GM21619 (cell line): ENCODE results near the gene SP7.
"Not testable (repeated sequence)": the region's sequence is repeated elsewhere in the genome, so short reads cannot be mapped to it uniquely, and the experiment has no call there.

ENCODE experiments used
- ATAC-seq: cut with Tn5 transposase; IDR thresholded peaks from one replicate; pipeline ENCODE4 v1.9.1; 2021; ENCODE audit not compliant: unreplicated experiment

SP7 gene

GRCh38 chr12:53324113-53324778 is 11.9 kb downstream of the SP7 start:
- ATAC-seq = no peak

- no peak for ATAC-seq
These were observed 15.6 kb downstream of the SP7 start for GRCh38 chr12:53320352-53321195.

- no peak for ATAC-seq
These were observed 22.2 kb downstream of the SP7 start for GRCh38 chr12:53313996-53314395.

DNA sequence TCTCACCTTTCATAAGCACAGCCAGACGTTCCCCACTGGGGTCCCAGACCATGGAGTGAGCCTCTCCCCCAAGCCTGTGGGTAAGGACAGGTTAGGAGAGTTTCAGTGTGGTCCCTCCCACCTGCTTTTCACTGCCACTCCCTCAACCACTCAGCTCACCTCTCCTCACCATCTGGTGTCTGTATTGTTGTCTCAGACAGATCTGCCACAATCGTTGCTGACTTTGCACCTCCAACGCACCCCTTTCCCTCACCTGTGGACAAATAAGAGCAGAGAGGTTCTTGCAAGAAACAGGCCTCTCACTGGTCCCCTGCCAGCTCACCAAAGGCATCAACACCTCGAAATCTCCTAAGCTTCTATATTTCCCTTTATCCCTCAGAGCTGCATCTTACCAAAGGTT is 27.9 kb downstream of the SP7 start:
- no peak for ATAC-seq

DNA sequence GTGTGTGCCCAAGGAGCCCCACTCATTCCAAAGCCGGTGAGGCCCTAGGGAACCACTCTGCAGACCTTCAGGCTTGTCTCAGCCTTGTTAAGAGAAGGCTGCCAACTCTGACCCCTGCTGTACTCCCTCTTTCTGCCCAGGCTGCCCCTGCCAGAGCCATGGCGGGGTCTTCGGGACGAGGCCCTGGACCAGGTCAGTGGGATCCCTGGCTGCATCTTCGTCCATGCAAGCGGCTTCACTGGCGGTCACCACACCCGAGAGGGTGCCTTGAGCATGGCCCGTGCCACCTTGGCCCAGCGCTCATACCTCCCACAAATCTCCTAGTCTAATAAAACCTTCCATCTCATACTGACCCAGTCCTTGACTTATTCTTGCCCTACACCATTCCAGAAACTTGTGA is 29.3 kb downstream of the SP7 start:
- no peak for ATAC-seq

DNA sequence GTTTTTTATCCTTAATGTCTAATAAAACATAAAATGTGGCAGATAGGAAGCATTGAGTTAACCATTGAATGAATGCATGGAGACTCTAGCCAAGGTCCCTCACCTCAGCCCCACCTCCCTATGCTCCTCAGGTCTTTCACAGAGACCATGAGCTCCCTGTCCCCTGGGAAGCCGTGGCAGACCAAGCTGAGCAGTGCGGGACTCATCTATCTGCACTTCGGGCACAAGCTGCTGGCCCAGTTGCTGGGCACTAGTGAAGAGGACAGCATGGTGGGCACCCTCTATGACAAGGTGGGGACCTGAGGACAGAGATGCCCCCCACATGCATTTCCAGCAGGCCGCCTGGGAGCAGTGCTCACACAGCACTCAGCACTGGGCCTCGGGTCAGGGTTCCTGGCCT is 33.3 kb downstream of the SP7 start:
- no peak for ATAC-seq

DNA sequence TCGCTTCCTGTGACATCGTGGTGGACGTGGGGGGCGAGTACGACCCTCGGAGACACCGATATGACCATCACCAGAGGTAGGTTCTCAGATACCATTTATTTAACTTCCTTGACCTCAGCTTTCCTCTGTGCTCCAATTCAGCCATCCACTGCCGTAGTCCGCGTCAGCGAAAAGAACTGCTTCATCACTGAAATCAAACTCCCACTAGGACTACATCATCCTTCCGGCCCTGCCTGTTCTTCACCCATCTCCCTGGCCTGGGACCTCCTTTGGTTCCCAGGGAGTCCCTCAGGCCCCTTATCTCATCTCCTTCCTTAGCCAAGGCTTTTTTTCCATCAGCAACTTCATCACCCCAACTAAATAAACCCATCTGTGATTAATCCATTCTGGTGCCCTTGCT is 36.0 kb downstream of the SP7 start:
- no peak for ATAC-seq

- ATAC-seq = peak; percentile 61
These were observed 36.5 kb downstream of the SP7 start, which contains the start of gene MYG1 for GRCh38 chr12:53299454-53300180. Gene MYG1 (plus strand): TSS chr12:53299695. CDS start chr12:53299738, 43 bp downstream.

DNA sequence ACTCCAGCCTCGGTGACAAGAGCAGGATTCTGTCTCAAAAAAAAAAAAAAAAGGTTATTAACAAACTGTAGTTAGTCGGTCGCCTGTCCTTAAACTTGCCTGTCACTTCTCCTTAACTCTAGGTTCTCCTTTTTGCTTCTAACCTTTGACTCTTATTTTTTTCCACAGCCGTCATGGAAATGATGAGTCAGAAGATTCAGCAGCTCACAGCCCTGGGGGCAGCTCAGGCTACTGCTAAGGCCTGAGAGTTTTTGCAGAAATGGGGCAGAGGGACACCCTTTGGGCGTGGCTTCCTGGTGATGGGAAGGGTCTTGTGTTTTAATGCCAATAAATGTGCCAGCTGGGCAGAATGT is 37.1 kb downstream of the SP7 start:
- no peak for ATAC-seq

- ATAC-seq = no peak
These were observed 38.0 kb downstream of the SP7 start for GRCh38 chr12:53298164-53298563.

GRCh38 chr12:53297106-53297505 is 39.0 kb downstream of the SP7 start:
- not testable (repeated sequence) for ATAC-seq

GRCh38 chr12:53295891-53296219 is 40.3 kb downstream of the SP7 start:
- ATAC-seq = no peak

- ATAC-seq = peak; percentile 88
These were observed 40.9 kb downstream of the SP7 start, which contains the start of gene PFDN5 for GRCh38 chr12:53295070-53295890. Gene PFDN5 (plus strand): TSS chr12:53295542. CDS start chr12:53295568, 26 bp downstream.

DNA sequence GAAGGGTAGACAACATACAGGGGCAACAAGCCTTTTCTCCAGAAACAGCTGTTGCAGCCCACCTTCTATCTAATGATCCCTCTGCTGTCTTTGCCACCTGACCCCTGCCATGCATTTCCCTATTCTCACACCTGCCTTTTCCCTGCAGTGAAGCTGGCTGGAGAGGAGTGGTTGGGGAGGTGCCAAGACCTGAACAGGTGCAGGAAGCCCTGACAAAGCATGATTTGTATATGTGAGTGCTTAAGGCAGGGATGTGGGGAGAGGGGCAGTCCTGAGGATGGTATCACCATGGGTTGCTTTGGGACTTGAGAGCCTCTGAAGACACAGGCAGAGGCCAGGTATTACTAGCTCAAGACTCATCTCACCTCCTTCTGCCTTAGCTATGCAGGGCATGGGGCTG is 43.7 kb downstream of the SP7 start:
- no peak for ATAC-seq

DNA sequence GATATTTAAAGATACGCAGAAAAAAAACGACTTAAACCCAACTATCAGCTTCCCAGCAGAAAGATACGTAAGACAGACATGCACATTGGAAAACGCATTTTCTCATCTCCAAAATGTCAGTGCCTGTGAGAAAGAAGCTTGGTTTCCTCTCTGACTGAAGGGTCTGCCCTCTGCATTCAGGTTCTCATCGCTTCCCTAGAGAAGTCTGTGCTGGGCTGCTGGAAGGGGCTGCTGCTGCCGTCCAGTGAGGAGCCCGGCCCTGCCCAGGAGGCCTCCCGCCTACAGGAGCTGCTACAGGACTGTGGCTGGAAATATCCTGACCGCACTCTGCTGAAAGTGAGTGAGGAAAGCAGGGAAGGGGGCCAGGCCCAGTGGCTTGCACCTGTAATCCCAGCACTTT is 45.5 kb downstream of the SP7 start:
- ATAC-seq = no peak

- no peak for ATAC-seq
These were observed 46.3 kb downstream of the SP7 start for GRCh38 chr12:53289891-53290290.

DNA sequence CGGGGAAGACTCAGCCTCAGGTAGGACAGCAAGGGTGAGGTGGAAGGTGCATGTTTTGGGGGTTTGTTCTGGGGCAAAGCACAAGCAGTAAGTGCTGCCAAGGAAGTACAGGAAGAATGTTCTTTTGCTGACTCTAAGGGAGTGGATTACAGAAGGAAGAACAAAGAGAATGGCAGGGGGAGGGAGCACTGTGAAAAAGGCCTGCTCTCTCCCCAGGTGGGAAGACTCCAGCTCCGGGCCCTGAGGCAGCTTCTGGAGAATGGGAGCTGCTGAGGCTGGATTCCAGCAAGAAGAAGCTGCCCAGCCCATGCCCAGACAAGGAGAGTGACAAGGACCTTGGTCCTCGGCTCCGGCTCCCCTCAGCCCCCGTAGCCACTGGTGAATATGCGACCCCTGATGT is 47.8 kb downstream of the SP7 start:
- ATAC-seq = no peak

DNA sequence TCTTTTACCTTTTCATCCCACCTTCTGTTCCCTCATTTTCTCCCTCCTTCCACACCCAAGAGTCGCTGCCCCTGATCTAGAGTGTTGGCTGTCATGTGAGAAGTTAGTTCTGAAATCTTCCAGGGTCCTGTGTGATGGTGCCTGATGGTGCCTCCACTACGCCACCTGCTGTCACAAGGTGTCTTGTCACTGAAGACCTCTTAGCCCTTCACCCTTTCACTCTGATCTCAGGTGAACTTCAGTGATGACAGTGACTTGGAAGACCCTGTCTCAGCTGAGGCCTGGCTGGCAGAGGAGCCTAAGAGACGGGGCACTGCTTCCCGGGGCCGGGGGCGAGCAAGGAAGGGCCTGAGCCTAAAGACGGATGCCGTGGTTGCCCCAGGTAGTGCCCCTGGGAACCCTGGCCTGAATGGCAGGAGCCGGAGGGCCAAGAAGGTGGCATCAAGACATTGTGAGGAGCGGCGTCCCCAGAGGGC is 48.4 kb downstream of the SP7 start:
- no peak for ATAC-seq

DNA sequence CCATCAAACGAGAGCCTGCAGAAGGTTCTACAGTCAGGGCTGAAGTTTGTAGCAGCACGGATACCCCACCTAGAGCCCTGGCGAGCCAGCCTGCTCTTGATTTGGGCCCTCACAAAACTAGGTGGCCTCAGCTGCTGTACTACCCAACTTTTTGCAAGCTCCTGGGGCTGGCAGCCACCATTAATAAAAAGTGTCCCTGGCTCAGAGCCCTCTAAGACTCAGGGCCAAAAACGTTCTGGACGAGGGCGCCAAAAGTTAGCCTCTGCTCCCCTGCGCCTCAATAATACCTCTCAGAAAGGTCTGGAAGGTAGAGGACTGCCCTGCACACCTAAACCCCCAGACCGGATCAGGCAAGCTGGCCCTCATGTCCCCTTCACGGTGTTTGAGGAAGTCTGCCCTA is 49.7 kb downstream of the SP7 start:
- ATAC-seq = no peak

GRCh38 chr12:53279888-53280498 is 56.2 kb downstream of the SP7 start:
- no peak for ATAC-seq
